GM20000 (cell line): ENCODE results near the gene PPP2R5D.

Experiments used
- DNase-seq: peaks from one replicate; pipeline ENCODE4 v3.0.0; 2012; ENCODE audit warnings: low spot score
- CTCF ChIP-seq: IDR thresholded peaks from 2 replicates; pipeline ENCODE4 v1.5.1; 2012; ENCODE audit warnings: mild to moderate bottlenecking, control low read depth; ENCODE audit errors: extremely low read depth, missing control alignments

PPP2R5D gene

DNA sequence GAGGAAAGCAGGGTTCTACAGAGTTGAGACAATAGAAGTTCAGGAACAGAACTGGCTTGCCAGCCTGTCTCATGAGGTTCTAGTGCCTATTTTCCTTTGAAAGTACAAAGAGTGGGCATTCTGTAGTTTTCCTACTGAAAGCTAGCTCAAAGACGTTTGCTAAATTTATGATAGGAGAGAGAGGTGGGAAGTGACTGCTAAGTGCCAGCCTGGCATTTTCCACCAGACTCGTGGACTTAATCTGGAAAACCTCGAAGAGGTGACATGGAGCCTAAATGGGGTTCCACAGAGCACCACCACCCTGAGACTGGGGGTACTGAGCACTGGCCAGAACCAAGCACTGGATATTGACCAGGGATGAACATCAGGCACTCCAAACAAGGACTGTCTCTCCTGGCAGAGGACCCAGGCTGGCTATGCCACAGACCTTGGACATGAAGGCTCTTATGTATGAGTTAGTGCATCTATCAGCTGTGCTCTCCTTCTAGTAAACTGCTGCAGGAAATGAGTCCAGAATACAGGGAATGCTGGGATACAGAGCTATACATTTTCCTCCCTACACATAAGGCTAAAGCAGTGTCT lies 12.5 kb upstream of the PPP2R5D start:
- no peak for TF ChIP-seq CTCF
- no peak for DNase-seq

- TF ChIP-seq CTCF = no peak
- DNase-seq = no peak
These were observed 10.4 kb upstream of the PPP2R5D start for GRCh38 chr6:42973926-42974325.

- no peak for DNase-seq
- TF ChIP-seq CTCF = no peak
These were observed 9.4 kb upstream of the PPP2R5D start for GRCh38 chr6:42974919-42975505.

DNA sequence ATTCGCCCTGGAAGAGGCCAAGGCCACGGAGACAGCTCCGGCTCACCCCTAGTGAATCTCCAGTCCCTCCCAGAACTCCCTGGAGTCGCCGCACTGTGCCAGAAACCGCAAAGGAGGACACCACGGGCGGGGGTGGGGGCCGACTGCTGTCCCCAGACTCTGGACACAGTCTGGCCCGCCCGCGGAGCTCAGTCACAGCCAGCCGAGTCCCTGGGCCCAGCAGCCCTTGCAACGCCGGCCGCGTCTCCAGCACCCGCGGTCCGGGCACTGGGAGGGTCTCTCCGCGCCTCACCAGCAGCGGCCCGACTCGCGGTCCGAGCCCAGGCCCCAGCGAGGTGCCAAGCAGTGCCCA lies 5.9 kb upstream of the PPP2R5D start:
- peak; percentile 48 for DNase-seq
- TF ChIP-seq CTCF = no peak

DNA sequence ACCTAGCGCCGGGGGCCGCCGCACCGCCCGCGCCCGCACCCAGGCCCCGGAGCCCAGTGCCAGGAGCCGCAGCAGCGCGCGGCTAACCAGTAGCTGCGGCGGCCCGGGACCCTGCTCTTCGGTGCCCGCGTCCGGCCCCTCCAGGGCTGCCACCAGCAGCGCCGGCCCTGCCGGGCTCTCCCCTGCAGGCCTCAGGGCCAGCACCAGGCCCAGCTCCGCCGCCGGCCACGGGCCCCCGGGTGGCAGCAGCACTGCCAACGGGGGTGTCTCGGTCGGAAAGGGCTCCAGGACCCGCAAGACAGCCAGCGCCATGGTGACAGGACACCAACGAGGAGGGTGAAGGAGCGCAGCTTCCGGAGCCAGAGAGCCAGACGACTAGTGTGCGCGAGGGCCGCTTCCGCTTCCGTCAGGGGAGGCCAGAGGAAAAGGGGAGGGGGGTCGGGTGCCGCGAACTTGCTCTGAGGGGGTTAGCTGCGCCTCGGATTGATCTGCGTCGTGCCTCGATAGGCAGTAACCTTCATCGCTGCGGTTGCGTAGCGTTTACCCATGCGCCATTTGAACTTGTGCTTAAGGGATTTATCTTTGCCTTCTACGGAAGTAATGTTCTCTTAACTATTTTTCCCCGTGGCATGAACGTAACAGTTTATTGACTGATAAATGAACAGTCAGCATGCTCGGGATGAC lies 5.4 kb upstream of the PPP2R5D start, which contains the start of gene PEX6:
Gene PEX6 (minus strand): TSS at position 343 of the 684 bp plus-strand sequence. CDS start 31 bp downstream, at position 312.
- no peak for TF ChIP-seq CTCF

DNA sequence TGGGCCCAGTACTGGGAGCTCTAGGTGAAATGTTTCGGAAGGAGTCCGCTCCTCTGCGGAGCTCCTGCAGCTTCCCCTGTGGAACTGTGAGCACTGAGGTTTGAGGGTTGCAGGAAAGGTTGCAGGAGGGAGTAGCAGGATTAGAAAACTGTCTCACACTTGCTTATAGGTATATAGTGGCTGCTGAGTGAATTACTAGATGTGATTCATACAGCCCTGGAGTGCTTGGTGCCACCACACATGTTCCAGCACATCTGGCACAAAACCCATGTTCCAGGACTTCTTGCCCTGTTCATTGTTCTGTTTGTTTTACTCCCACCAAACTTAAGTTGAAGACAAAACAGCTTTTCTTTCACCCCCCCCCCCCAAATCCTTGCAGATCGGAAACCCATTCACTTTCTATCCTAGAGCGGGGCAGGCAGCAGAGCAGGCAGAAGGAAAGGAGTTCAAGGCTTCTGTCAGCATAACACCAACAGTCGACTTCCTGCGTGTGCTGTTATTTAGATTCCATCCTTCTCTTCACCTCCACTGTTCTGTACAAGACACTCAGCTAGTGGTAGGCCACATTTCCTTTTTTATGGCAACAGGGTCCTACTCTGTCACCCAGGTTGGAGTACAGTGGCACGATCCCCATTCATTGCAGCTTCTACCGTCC lies 4.7 kb upstream of the PPP2R5D start:
- no peak for DNase-seq
- no peak for TF ChIP-seq CTCF

More for the DNA sequence above, 5.4 kb upstream of the PPP2R5D start, which contains the start of gene PEX6:
- DNase-seq = peak; percentile 97

DNA sequence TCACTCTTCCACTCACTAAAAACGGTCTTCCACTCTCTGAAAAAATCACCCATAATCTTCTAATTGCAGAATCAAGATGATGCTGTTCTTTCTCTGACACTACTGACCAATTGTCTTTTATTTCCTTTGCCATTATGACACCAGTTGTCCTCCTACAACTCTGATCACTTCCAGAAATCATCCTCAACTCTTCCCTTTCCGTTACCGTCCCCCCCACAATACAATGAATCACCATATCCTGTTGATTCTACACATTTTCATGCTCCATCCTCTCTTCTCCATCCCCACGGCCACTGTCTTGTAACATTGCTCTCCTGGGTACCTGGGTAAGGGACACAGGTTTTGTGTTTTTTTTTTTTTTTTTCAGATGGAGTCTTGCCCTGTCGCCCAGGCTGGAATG lies 2.5 kb upstream of the PPP2R5D start:
- TF ChIP-seq CTCF = no peak

More for the DNA sequence above, 2.5 kb upstream of the PPP2R5D start:
- DNase-seq = no peak
